Astrocyte of the cerebellum (primary cell): Measurements from ENCODE around the gene ZMYM5.
"Not testable (repeated sequence)": the region's sequence is repeated elsewhere in the genome, so short reads cannot be mapped to it uniquely, and the experiment has no call there.

Experiments
- DNase-seq: peaks from one replicate; pipeline ENCODE4 v3.0.0-alpha.2; 2011; ENCODE audit warnings: low read depth
- H3K4me3 ChIP-seq: 2 replicates; pipeline ENCODE4 v1.5.1; 2011; ENCODE audit warnings: mild to moderate bottlenecking, low read depth, low read length, moderate library complexity
- CTCF ChIP-seq: IDR thresholded peaks from 2 replicates; pipeline ENCODE4 v1.5.1; 2012; ENCODE audit warnings: low read length, low read depth, moderate library complexity, mild to moderate bottlenecking; ENCODE audit errors: missing control alignments
- in situ Hi-C: cut with HindIII; loops from 2 replicates; pipeline ENCODE4 v1.10.0; 2017; ENCODE audit warnings: low sequenced_read_pairs

The ZMYM5 gene

DNA sequence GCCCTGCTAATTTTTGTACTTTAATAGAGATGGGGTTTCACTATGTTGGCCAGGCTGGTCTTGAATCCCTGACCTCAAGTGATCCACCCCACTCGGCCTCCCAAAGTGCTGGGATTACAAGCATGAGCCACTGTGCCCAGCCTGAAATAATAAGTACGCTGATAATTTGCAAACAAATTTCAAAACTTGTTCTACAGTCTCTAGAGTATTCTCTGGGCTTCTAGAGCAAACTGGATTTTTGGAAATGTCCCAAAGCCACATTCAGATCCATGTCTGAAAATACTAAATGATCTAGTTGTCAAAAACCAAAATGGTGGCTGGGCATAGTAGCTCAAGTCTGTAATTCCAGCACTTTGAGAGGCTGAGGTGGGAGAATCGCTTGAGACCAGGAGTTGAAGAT is 40.8 kb downstream of the ZMYM5 start:
- no peak overlapping the region for H3K4me3 ChIP-seq
- TF ChIP-seq CTCF, result no peak
- in situ Hi-C loops, result no loop called here
- no peak for DNase-seq

DNA sequence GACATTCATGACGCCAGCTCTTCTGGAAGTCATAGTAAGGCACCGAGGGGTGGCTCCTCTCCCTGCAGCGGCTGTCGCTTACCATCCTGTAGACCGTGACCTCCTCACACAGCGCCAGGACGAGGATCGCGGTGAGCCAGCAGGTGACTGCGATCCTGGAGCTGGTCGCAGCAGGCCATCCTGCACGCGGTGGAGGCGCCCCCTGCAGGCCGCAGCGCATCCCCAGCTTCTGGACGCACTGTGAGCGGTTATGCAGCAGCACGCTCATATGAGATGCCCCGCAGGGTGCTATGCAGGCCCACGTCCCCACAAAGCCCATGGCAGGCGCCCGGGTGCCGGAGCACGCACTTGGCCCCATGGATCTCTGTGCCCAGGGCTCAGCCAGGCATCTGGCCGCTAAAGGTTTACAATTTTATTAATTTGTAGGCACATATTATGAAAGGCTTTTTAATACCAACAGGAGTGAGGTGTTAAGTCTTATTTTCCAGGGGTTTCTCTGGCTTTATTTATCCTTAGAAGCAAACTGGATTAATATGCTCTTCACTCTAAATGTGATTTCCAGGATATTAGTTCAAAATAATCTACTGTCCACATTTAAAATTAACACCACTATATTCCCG is 45.1 kb downstream of the ZMYM5 start:
- peak; percentile 37 for TF ChIP-seq CTCF
- no peak for DNase-seq
- in situ Hi-C loops, result no loop called here

GRCh38 chr13:19817510-19818158 is 45.8 kb downstream of the ZMYM5 start:
- no peak overlapping the region for H3K4me3 ChIP-seq
- DNase-seq, result no peak
- TF ChIP-seq CTCF, result no peak
- in situ Hi-C loops, result no loop called here

More for the DNA sequence above, 45.1 kb downstream of the ZMYM5 start:
- H3K4me3 ChIP-seq, result no peak overlapping the region

DNA sequence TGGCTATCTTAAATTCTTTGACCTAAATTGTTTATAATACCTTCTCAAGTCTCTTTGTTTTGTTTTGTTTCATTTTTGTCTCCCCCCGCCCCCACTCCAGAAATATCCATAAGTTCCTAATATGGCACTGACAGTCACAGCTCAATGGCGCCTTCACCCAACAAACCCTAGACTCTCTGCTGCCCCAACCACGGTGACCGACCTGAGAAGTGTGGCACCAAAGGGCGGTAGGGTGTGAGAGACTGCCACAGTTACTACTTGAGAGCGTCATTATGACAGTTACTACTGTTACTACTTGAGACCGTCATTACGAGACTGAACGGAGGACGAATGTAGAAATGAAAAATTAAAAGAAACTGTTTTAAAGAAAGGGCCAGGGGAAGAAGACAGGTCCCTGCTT is 46.3 kb downstream of the ZMYM5 start:
- no peak for TF ChIP-seq CTCF
- in situ Hi-C loops, result no loop called here
- no peak for DNase-seq
- no peak overlapping the region for H3K4me3 ChIP-seq

DNA sequence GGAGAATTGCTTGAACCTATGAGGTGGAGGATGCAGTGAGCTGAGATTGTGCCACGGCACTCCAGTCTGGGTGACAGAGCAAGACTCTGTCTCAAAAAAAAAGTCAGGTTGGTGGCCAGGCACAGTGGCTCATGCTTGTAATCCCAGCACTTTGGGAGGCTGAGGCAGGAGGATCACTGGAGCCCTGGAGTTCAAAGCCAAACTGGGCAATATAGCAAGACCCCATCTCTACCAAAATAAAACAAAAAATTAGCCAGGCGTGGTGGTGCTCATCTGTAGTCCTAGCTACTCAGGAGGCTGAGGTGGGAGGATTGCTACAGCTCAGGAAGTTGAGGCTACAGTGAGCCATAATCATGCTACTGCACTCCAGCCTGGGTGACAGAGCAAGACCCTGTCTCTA is 47.6 kb downstream of the ZMYM5 start:
- H3K4me3 ChIP-seq, DNase-seq, in situ Hi-C loops: not testable (repeated sequence)

DNA sequence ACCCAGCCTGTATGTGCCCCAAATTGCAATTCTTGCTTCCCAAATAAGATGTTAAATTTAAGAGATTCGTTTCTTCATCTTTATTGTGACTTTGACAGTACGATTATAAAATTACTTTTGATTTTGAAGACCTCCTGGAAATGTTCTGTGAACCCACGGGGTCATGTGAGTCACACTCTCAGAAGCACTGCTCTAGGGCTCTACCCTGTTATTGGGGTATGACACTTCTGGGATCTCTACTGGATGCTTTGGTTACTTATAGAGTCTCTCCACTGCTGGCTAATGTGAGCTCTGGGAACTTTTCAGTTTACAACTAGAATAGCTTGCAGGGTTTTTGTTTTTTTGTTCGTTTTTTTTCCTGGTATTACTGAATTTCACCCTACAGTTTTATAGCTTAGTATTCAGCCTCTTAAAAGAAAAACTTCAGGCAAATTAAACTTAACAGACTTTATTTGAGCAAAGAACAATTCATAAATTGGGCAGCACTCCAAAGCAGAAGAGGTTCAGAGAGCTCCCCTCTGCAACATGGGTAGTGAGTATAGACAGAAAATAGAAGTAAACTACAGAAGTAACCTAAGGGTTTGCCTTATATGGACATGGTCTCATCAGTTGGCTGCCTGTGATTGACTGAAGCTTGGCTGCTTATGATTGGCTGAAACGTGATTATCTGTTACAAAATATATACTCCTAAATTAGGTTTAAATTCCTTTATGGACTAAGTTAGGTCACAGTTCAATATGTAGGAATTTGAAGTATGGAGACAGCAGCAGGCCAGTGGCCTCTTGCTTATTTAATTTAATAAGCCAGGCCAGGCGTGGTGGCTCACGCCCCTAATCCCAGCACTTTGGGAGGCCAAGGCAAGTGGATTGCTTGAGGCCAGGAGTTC is 52.2 kb downstream of the ZMYM5 start:
- no peak overlapping the region for H3K4me3 ChIP-seq
- no peak for DNase-seq
- no peak for TF ChIP-seq CTCF
- in situ Hi-C loops, result no loop called here

- in situ Hi-C loops, result no loop called here
- H3K4me3 ChIP-seq, result no peak overlapping the region
- no peak for DNase-seq
- TF ChIP-seq CTCF, result no peak
Observed at GRCh38 chr13:19810151-19810550, 53.3 kb downstream of the ZMYM5 start.
